WTC11 (cell line): ENCODE results near the gene RECK. TPM values are rescaled to one million over a fixed set of nuclear protein-coding genes. Genes with fewer than 3 reads are reported as not detected.

ENCODE experiments used
- ATAC-seq: fragments of 200-7000 bp; cut with Tn5 transposase; 2 replicates; pipeline ENCODE4 v1.10.0; 2021; ENCODE audit warnings: mild to moderate bottlenecking, moderate library complexity
- CTCF ChIA-PET: fragments of 300-600 bp; sonication (Branson Sonifier 250); formaldehyde crosslinking; loops from one replicate; lab custom pipeline; 2021; ENCODE audit warnings: antibody characterized with exemption; lab: Charles Lee
- POLR2A ChIA-PET: fragments of 350-600 bp; sonication (Branson Sonifier 250); formaldehyde crosslinking; loops from one replicate; lab custom pipeline; 2021; ENCODE audit warnings: antibody characterized with exemption; lab: Charles Lee
- DNase-seq: peaks from one replicate; pipeline ENCODE4 v3.0.0; 2021; ENCODE audit warnings: low spot score
- H3K27ac Mint-ChIP-seq: 2 replicates; pipeline ENCODE4 v1.8.0; 2021; ENCODE audit warnings: mixed read lengths
- H3K27me3 Mint-ChIP-seq: 2 replicates; pipeline ENCODE4 v1.8.0; 2021; ENCODE audit warnings: low read depth, mild to moderate bottlenecking, moderate library complexity, mixed read lengths
- H3K36me3 Mint-ChIP-seq: 2 replicates; pipeline ENCODE4 v1.8.0; 2021; ENCODE audit warnings: mixed read lengths
- H3K4me1 Mint-ChIP-seq: 2 replicates; pipeline ENCODE4 v1.8.0; 2022; ENCODE audit warnings: mixed read lengths
- H3K4me3 Mint-ChIP-seq: 2 replicates; pipeline ENCODE4 v1.8.0; 2021; ENCODE audit warnings: mild to moderate bottlenecking, moderate library complexity, mixed read lengths
- H3K9me3 Mint-ChIP-seq: 2 replicates; pipeline ENCODE4 v1.8.0; 2021; ENCODE audit warnings: mixed read lengths
- CTCF ChIP-seq: fragments of 200-600 bp; IDR thresholded peaks from 2 replicates; pipeline ENCODE4 v1.8.0; 2022; ENCODE audit warnings: antibody characterized with exemption
- ESRRA ChIP-seq: sonication (generic); formaldehyde crosslinking; IDR thresholded peaks from 2 replicates; pipeline ENCODE4 v1.8.1; 2022; ENCODE audit warnings: mild to moderate bottlenecking, missing genetic modification reagents, borderline replicate concordance
- HMGA2 ChIP-seq: fragments of 250-450 bp; sonication (Bioruptor Pico); IDR thresholded peaks from 2 replicates; pipeline ENCODE4 v1.4.0; 2021; ENCODE audit warnings: mild to moderate bottlenecking, moderate library complexity
- KAT7 ChIP-seq: sonication (generic); formaldehyde crosslinking; IDR thresholded peaks from 2 replicates; pipeline ENCODE4 v1.8.1; 2023; ENCODE audit warnings: missing genetic modification reagents, mild to moderate bottlenecking, borderline replicate concordance
- PRRX2 ChIP-seq: fragments of 250-450 bp; sonication (Bioruptor Pico); IDR thresholded peaks from 2 replicates; pipeline ENCODE4 v1.8.0; 2021; ENCODE audit warnings: mild to moderate bottlenecking
- SP1 ChIP-seq: sonication (generic); formaldehyde crosslinking; conservative IDR thresholded peaks from 2 replicates; pipeline ENCODE4 v1.8.1; 2022; ENCODE audit warnings: missing genetic modification reagents
- ZNF219 ChIP-seq: sonication (generic); formaldehyde crosslinking; IDR thresholded peaks from 2 replicates; pipeline ENCODE4 v1.8.0; 2023; ENCODE audit warnings: missing genetic modification reagents, mild to moderate bottlenecking, borderline replicate concordance
- total RNA-seq: library from RNA; stranded (reverse); gene quantifications from 3 replicates; pipeline ENCODE4 v1.2.3, GENCODE V29; 2021
- TF ChIP-seq, protein P1 (sequence below): sonication (generic); formaldehyde crosslinking; IDR thresholded peaks from 2 replicates; pipeline ENCODE4 v1.8.0; 2022; ENCODE audit warnings: mild to moderate bottlenecking, missing genetic modification reagents
- TF ChIP-seq, protein P2 (sequence below): fragments of 250-450 bp; sonication (Bioruptor Pico); IDR thresholded peaks from 2 replicates; pipeline ENCODE4 v1.9.0; 2021; ENCODE audit warnings: mild to moderate bottlenecking
- TF ChIP-seq, protein P3 (sequence below): sonication (generic); formaldehyde crosslinking; IDR thresholded peaks from 2 replicates; pipeline ENCODE4 v1.8.1; 2022; ENCODE audit warnings: mild to moderate bottlenecking, missing genetic modification reagents, moderate library complexity, borderline replicate concordance

The RECK gene
- total RNA-seq, 1 experiment from 2014 or later, result 11.2 TPM

- ATAC-seq (no peak), DNase-seq (no peak)
- no peak for TF ChIP-seq HMGA2 (CRISPR knock-in tag)
- H3K36me3 Mint-ChIP-seq, result no peaks in the 10 kb centered on the region
- CTCF ChIA-PET, result no interaction called here
- H3K27ac Mint-ChIP-seq, result no peak overlapping the region
- peaks cover 20% of the 10 kb centered on the region for H3K27me3 Mint-ChIP-seq
- no peak overlapping the region for H3K4me3 Mint-ChIP-seq
- POLR2A ChIA-PET, result interaction anchor here (0.5 kb wide), 1 partner anchor 657 kb away, joined by 6 read pairs; no protein-coding TSS in a partner anchor
- H3K9me3 Mint-ChIP-seq, result peaks cover 6% of the 10 kb centered on the region; the same call in 1 of the 2 replicates
- H3K4me1 Mint-ChIP-seq, result peaks cover 4% of the 10 kb centered on the region
These were observed 17.6 kb upstream of the RECK start for GRCh38 chr9:36018891-36019720.

DNA sequence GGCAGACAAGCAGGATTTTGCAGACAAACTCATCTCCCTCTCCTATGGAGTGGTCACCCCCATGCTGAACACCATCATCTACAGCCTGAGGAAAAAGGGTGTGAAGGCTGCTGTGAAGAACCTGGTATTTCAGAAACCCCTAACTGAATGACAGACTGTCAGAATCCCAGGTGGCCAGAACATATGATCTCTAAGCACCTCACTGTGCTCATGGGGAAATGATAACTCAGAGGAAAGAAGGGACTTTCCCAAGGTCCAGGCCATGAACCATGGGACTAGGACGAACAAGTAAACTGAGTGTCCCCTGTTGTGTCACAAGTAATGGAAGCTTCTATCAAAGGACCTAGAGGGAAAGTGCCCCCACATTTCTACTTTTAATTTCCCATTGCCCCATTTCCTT, 14.7 kb upstream of the RECK start:
- Mint-ChIP-seq H3K4me1 (peaks cover 4% of the 10 kb centered on the region), H3K9me3 (peaks cover 4% of the 10 kb centered on the region), H3K36me3 (no peaks in the 10 kb centered on the region), H3K27ac (no peak overlapping the region), H3K4me3 (no peak overlapping the region), H3K27me3 (no peaks in the 10 kb centered on the region; the same call in 1 of the 2 replicates)
- no peak for ATAC-seq
- ChIA-PET POLR2A (no interaction called here), CTCF (interaction anchor here (1.3 to 4.1 kb wide), 2 partner anchors 13 to 66 kb away, joined by 7 to 56 read pairs; no protein-coding TSS in a partner anchor)
- DNase-seq, result no peak
- no peak for TF ChIP-seq CTCF
- TF ChIP-seq, protein P1, sequence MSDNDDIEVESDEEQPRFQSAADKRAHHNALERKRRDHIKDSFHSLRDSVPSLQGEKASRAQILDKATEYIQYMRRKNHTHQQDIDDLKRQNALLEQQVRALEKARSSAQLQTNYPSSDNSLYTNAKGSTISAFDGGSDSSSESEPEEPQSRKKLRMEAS (CRISPR knock-in tag), result no peak
- TF ChIP-seq, protein P2, sequence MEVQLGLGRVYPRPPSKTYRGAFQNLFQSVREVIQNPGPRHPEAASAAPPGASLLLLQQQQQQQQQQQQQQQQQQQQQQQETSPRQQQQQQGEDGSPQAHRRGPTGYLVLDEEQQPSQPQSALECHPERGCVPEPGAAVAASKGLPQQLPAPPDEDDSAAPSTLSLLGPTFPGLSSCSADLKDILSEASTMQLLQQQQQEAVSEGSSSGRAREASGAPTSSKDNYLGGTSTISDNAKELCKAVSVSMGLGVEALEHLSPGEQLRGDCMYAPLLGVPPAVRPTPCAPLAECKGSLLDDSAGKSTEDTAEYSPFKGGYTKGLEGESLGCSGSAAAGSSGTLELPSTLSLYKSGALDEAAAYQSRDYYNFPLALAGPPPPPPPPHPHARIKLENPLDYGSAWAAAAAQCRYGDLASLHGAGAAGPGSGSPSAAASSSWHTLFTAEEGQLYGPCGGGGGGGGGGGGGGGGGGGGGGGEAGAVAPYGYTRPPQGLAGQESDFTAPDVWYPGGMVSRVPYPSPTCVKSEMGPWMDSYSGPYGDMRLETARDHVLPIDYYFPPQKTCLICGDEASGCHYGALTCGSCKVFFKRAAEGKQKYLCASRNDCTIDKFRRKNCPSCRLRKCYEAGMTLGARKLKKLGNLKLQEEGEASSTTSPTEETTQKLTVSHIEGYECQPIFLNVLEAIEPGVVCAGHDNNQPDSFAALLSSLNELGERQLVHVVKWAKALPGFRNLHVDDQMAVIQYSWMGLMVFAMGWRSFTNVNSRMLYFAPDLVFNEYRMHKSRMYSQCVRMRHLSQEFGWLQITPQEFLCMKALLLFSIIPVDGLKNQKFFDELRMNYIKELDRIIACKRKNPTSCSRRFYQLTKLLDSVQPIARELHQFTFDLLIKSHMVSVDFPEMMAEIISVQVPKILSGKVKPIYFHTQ (CRISPR knock-in tag), result no peak
- TF ChIP-seq, all 79 proteins: peak for 0

GRCh38 chr9:36023260-36024048, 13.3 kb upstream of the RECK start:
- no peaks in the 10 kb centered on the region; the same call in 1 of the 2 replicates for H3K27me3 Mint-ChIP-seq
- POLR2A ChIA-PET, result interaction anchor here (0.5 to 0.6 kb wide), 2 partner anchors 68 to 201 kb away, joined by 3 to 4 read pairs; no protein-coding TSS in a partner anchor

More at GRCh38 chr9:36023260-36024048, 13.3 kb upstream of the RECK start:
- peak; percentile 78 for DNase-seq
- no peak overlapping the region; the same call in 1 of the 2 replicates for H3K4me3 Mint-ChIP-seq
- H3K9me3 Mint-ChIP-seq, result peaks cover 4% of the 10 kb centered on the region
- peak; percentile 96 for ATAC-seq
- H3K27ac Mint-ChIP-seq, result no peak overlapping the region
- peaks cover 4% of the 10 kb centered on the region for H3K4me1 Mint-ChIP-seq
- TF ChIP-seq, protein P3, sequence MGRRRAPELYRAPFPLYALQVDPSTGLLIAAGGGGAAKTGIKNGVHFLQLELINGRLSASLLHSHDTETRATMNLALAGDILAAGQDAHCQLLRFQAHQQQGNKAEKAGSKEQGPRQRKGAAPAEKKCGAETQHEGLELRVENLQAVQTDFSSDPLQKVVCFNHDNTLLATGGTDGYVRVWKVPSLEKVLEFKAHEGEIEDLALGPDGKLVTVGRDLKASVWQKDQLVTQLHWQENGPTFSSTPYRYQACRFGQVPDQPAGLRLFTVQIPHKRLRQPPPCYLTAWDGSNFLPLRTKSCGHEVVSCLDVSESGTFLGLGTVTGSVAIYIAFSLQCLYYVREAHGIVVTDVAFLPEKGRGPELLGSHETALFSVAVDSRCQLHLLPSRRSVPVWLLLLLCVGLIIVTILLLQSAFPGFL (CRISPR knock-in tag), result no peak
- TF ChIP-seq ZNF219 (CRISPR knock-in tag) (no peak), ESRRA (CRISPR knock-in tag) (no peak), PRRX2 (CRISPR knock-in tag) (no peak), KAT7 (CRISPR knock-in tag) (no peak), SP1 (CRISPR knock-in tag) (no peak), CTCF (peak; percentile 81)
- H3K36me3 Mint-ChIP-seq, result no peaks in the 10 kb centered on the region
- CTCF ChIA-PET, result interaction anchor here (0.5 to 4.1 kb wide), 40 partner anchors 8 to 233 kb away, joined by 3 to 56 read pairs (median 5); partner anchors contain the start of genes RECK and SPAG8
